ENCODE results near the gene FLNB. TPM values are rescaled to one million over a fixed set of nuclear protein-coding genes. Genes with fewer than 3 reads are reported as not detected.

FLNB gene
- total RNA-seq, 2 donors from 2014 or later: 212 to 221 TPM

GRCh38 chr3:58184309-58184981 is 176.2 kb downstream of the FLNB start:
- no peak overlapping the region for H3K27ac Mint-ChIP-seq
- WGBS, 2 experiments (ENCODE audit: insufficient coverage in 1 of 2, insufficient read length in 1 of 2): 88 to 95% methylated on average over 6 to 11 of the region's 11 CpGs
- H3K9me3 ChIP-seq (ENCODE audit: control insufficient read depth, low read length): no peaks in the 10 kb centered on the region

GRCh38 chr3:58184982-58185360 is 176.7 kb downstream of the FLNB start:
- no peaks in the 10 kb centered on the region for H3K9me3 Mint-ChIP-seq
- Histone ChIP-seq H3K9me3 (ENCODE audit: control insufficient read depth, low read length) (no peaks in the 10 kb centered on the region), H3K36me3 (ENCODE audit: control insufficient read depth, insufficient read depth, low read length) (no peaks in the 10 kb centered on the region), H3K9ac (ENCODE audit: extremely low read depth, low read length, poor library complexity, severe bottlenecking) (no peak overlapping the region), H3K27ac (ENCODE audit: low read depth, low read length) (no peak overlapping the region), H3K27me3 (ENCODE audit: control insufficient read depth, insufficient read depth, low read length, poor library complexity, severe bottlenecking) (no peaks in the 10 kb centered on the region), H3K4me3 (ENCODE audit: low read length) (no peak overlapping the region), H3K4me1 (ENCODE audit: control insufficient read depth, insufficient read depth, low read length) (no peaks in the 10 kb centered on the region)
- H3K27ac Mint-ChIP-seq: no peak overlapping the region
- DNase-seq: no peak
- peaks cover 9% of the 10 kb centered on the region for H3K4me1 Mint-ChIP-seq
- H3K36me3 Mint-ChIP-seq (ENCODE audit: low read depth): no peaks in the 10 kb centered on the region
- H3K4me3 Mint-ChIP-seq: no peak overlapping the region
- WGBS, 2 experiments (ENCODE audit: insufficient coverage in 1 of 2, insufficient read length in 1 of 2): 90 to 93% methylated on average over 6 to 7 of the region's 7 CpGs
- TF ChIP-seq, protein P1, sequence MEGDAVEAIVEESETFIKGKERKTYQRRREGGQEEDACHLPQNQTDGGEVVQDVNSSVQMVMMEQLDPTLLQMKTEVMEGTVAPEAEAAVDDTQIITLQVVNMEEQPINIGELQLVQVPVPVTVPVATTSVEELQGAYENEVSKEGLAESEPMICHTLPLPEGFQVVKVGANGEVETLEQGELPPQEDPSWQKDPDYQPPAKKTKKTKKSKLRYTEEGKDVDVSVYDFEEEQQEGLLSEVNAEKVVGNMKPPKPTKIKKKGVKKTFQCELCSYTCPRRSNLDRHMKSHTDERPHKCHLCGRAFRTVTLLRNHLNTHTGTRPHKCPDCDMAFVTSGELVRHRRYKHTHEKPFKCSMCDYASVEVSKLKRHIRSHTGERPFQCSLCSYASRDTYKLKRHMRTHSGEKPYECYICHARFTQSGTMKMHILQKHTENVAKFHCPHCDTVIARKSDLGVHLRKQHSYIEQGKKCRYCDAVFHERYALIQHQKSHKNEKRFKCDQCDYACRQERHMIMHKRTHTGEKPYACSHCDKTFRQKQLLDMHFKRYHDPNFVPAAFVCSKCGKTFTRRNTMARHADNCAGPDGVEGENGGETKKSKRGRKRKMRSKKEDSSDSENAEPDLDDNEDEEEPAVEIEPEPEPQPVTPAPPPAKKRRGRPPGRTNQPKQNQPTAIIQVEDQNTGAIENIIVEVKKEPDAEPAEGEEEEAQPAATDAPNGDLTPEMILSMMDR (conservative IDR thresholded peaks at IDR 0.05): no peak
- H3K27me3 Mint-ChIP-seq (ENCODE audit: insufficient read depth): no peaks in the 10 kb centered on the region

More at GRCh38 chr3:58184309-58184981, 176.2 kb downstream of the FLNB start:
- Histone ChIP-seq H3K27me3 (ENCODE audit: control insufficient read depth, insufficient read depth, low read length, poor library complexity, severe bottlenecking) (no peaks in the 10 kb centered on the region), H3K27ac (ENCODE audit: low read depth, low read length) (no peak overlapping the region), H3K4me3 (ENCODE audit: low read length) (no peak overlapping the region), H3K36me3 (ENCODE audit: control insufficient read depth, insufficient read depth, low read length) (no peaks in the 10 kb centered on the region), H3K4me1 (ENCODE audit: control insufficient read depth, insufficient read depth, low read length) (no peaks in the 10 kb centered on the region), H3K9ac (ENCODE audit: extremely low read depth, low read length, poor library complexity, severe bottlenecking) (no peak overlapping the region)
- Mint-ChIP-seq H3K9me3 (no peaks in the 10 kb centered on the region), H3K27me3 (ENCODE audit: insufficient read depth) (no peaks in the 10 kb centered on the region), H3K4me1 (peaks cover 9% of the 10 kb centered on the region), H3K4me3 (no peak overlapping the region), H3K36me3 (ENCODE audit: low read depth) (no peaks in the 10 kb centered on the region)
- DNase-seq: no peak
- TF ChIP-seq, protein P1 (conservative IDR thresholded peaks at IDR 0.05): no peak

DNA sequence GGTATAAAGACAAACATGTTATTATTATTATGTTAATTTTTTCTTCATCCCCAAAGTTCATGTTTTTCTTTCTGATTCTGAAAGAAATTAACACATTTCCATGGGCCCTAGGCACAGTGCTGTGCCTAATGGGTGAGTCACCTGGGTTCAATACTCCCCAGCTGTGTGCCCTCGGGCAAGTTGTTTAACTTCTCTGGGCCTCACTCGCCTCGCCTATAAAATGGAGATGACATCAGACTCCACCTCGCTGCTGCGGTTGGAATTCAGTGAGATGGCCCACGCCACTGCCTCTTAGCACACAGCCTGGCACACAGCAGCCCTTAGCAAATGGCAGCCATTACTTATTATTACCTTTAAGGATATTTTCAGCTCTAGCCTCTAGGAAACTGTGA is 179.9 kb downstream of the FLNB start:
- WGBS, 2 experiments (ENCODE audit: insufficient coverage in 1 of 2, insufficient read length in 1 of 2): 68 to 72% methylated on average over 6 of the region's 6 CpGs
- Histone ChIP-seq H3K27me3 (ENCODE audit: control insufficient read depth, insufficient read depth, low read length, poor library complexity, severe bottlenecking) (no peaks in the 10 kb centered on the region), H3K27ac (ENCODE audit: low read depth, low read length) (no peak overlapping the region), H3K9ac (ENCODE audit: extremely low read depth, low read length, poor library complexity, severe bottlenecking) (no peak overlapping the region), H3K4me3 (ENCODE audit: low read length) (no peak overlapping the region), H3K4me1 (ENCODE audit: control insufficient read depth, insufficient read depth, low read length) (no peaks in the 10 kb centered on the region), H3K36me3 (ENCODE audit: control insufficient read depth, insufficient read depth, low read length) (no peaks in the 10 kb centered on the region), H3K9me3 (ENCODE audit: control insufficient read depth, low read length) (no peaks in the 10 kb centered on the region)
- no peak overlapping the region for H3K27ac Mint-ChIP-seq
- H3K4me1 Mint-ChIP-seq: peaks cover 6% of the 10 kb centered on the region
- H3K4me3 Mint-ChIP-seq: no peak overlapping the region
- TF ChIP-seq, protein P1 (conservative IDR thresholded peaks at IDR 0.05): no peak
- no peaks in the 10 kb centered on the region for H3K9me3 Mint-ChIP-seq
- H3K36me3 Mint-ChIP-seq (ENCODE audit: low read depth): no peaks in the 10 kb centered on the region
- DNase-seq: no peak
- no peaks in the 10 kb centered on the region for H3K27me3 Mint-ChIP-seq (ENCODE audit: insufficient read depth)
